GM13976 (cell line): ENCODE data around the gene FXYD6.

Experiments used
- DNase-seq: peaks from one replicate; pipeline ENCODE4 v3.0.0; 2012; ENCODE audit warnings: low spot score
- in situ Hi-C: fragments of 300-500 bp; cut with MboI; formaldehyde crosslinking; loops from one replicate; pipeline ENCODE4 v1.12.0; 2022; ENCODE audit warnings: low sequenced_read_pairs, mixed read lengths, inconsistent platforms; ENCODE audit not compliant: unreplicated experiment
- TF ChIP-seq, protein P1 (sequence below): IDR thresholded peaks from 2 replicates; pipeline ENCODE4 v1.5.1; 2012; ENCODE audit warnings: borderline replicate concordance, mild to moderate bottlenecking; ENCODE audit not compliant: insufficient read depth; ENCODE audit errors: extremely low read depth, missing control alignments, control extremely low read depth

The FXYD6 gene

DNA sequence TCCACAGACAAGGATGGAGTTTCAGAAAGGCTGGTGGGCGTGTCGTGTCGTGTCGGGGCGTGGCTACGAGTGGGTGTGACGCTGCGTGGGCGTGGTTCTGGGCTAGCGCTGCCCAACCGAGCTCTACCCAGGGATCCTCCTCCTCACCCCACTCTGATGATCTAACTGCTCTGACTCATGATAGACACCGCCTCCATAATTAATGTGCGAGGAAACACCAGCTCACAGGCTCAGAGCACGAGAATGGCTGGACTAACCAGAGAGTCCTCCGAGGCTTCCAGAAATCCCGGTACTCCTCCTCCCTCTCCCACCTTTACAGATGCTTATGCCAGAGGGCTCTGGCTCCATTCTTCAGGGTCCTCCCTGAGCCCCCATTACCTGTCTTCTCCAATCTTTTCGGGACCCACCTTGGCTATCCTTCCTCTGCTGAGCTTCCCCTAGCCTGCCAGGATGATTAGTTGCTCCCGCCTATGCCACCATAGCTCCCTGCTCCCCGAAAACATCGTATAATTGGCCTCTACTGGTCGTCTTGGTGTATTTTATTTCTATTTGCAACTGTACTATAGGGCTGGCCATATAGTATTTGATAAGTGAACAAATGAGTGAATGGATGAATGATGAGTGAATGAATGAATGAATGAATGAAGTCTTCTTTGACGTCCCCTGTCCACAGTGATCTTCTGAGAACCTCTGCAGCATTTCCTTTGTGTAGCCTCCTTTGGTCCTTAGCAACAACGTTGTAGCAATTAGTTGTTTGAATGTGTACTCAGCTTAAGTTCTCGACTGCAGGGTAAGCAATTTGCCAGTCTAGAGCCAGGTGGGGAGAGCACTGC is 31.0 kb upstream of the FXYD6 start:
- peak; percentile 63 for DNase-seq
- TF ChIP-seq, protein P1, sequence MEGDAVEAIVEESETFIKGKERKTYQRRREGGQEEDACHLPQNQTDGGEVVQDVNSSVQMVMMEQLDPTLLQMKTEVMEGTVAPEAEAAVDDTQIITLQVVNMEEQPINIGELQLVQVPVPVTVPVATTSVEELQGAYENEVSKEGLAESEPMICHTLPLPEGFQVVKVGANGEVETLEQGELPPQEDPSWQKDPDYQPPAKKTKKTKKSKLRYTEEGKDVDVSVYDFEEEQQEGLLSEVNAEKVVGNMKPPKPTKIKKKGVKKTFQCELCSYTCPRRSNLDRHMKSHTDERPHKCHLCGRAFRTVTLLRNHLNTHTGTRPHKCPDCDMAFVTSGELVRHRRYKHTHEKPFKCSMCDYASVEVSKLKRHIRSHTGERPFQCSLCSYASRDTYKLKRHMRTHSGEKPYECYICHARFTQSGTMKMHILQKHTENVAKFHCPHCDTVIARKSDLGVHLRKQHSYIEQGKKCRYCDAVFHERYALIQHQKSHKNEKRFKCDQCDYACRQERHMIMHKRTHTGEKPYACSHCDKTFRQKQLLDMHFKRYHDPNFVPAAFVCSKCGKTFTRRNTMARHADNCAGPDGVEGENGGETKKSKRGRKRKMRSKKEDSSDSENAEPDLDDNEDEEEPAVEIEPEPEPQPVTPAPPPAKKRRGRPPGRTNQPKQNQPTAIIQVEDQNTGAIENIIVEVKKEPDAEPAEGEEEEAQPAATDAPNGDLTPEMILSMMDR = no peak
- in situ Hi-C loops = no loop called here

DNA sequence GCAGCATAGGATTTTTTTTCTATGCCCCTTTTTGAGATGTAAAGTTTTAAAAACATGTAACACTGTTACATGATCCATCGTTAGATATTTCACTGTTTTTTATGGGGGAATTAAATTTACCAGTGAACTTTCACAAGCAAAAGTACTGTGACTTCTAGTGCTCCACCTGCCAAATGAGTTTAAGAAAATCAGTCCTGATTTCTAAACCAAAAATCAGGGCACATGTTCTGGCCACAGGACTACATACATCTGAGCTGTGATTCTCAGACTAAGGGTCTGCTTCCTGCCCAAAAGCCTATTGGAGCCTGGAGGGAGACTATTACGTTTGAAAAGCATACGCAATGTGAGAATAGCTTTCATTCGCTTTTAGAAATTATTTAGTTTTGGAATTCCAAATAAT is 30.3 kb upstream of the FXYD6 start:
- TF ChIP-seq, protein P1 = no peak
- no peak for DNase-seq
- in situ Hi-C loops = no loop called here

DNA sequence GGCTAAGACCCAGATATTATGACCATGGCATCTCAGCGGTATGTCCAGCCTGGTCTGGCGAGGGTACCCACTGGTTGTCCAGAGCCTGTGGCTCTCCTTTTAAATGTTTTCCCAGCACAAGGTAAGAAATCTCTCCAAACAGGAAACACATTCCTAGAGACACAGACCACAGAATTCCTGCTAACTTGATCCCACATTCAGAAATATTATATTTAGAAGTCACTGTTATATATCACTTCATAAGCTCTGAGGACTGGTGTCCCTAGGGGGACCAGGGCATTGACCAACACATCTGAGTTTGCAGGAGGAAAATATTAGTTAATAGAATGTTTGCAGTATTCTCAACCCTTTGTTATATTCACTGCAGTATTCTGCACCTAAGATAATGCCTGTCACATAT is 29.7 kb upstream of the FXYD6 start:
- in situ Hi-C loops = no loop called here
- TF ChIP-seq, protein P1 = no peak
- no peak for DNase-seq

DNA sequence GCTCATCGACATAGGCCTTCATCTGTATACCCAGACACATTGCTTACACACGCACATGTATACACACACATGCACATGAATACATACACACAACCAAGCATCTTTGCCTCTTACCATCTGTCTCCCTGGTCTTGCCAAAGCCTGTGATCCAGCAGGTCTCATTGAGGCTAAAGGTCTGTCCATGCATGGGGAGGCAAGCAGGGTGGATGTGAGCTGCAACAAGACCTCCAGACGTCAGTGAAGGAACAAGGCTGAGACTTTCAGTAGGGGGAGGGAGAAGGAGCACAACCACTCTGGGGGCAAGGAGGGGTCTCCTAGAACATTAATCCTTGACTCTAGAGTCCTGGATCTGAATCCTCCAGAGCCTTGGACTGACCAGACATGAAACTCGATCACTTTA is 29.1 kb upstream of the FXYD6 start:
- in situ Hi-C loops = no loop called here
- TF ChIP-seq, protein P1 = no peak
- DNase-seq = no peak

DNA sequence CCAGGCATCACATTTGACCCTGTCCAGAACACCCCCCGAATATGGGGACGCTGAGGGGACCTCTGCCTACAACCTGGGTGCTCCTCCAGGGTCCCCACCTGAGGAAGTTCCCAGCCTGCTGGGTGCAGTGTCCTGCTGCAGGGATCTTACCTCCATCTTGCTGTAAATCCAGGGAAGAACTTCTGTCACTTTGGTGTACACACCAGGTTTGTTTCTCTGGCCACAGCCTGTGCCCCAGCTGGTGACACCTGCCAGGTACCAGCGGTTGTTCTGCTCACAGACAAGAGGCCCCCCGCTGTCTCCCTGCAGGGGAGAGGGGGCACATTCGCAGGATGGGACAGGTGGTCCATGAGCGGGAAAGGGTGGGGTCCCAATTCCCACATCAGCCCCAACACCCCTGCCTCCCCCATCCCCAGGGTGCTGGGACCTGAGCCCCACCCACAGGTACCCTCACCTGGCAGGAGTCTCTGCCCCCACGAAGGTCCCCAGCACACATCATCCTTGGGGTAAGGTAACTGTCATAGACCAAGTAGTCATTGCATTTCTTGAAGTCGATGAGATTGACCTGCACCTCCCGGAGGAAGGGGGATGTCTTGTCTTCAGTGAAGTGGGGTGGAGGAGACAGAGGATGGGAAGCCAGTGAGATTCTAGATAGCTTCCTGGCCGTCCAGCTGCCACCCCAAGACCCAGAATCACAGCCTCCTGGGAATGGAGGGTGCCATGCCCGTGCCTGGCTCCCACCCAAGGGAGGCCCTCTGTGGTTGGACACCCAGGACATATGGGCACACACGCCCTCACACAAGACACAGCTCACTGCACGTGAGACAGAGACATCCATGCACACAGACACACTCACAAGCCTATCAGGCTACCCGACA is 27.3 kb upstream of the FXYD6 start:
- TF ChIP-seq, protein P1 = no peak
- in situ Hi-C loops = no loop called here
- DNase-seq = no peak

DNA sequence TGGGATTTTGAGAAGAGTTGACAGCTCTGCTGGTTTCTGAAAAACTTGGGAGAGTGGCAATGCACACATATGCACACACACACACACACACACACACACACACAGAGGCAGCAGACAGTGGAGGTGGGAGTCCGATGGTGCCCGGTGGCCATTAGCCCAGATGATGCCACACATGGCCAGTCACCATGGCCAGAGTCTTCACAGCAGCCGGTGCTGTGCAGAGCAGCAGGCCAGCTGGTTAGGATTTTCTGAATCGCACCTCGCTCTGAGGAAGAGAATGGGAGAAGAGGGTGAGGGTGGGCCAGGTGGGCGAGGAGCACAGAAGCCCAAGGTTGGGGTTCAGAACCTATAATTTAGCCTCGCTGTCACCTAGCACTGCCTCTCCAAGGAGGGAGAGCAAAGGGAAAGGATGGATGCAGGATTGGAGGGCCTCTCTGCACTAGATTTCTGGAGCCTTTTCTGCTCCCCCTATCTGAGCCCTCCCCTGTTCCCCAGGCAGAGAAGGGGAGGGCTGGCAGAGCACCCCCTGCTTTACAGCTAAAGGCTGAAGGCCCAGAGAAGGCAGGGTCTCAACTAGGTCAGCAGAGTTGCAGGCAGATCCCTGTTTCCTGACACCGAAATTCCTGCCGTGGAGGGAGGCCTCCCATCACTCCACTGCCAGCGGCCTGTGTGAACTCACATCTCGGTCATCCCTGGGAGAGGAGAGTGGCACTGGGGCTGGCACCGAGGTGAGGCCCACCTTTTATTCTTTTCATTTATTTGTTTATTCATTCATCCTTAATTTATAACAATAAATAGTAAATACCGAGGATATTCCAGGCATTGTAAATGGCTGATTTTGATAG is 25.8 kb upstream of the FXYD6 start:
- DNase-seq = no peak
- TF ChIP-seq, protein P1 = no peak
- in situ Hi-C loops = no loop called here
